Adrenal gland (tissue), 12 donors: ENCODE measurements around the gene RTKN2. TPM values are rescaled to one million over a fixed set of nuclear protein-coding genes. Genes with fewer than 3 reads are reported as not detected.

Experiments
- DNase-seq, 7 donors: peaks; one replicate each; pipeline ENCODE4 v3.0.0-alpha.2; 2019 to 2020
- H3K27ac ChIP-seq, 5 donors: fragments of 200-600 bp; sonication (generic) in 4 of 5; 1 replicate in 3 of 5; 2 replicates in 2 of 5; pipeline versions ENCODE4 v1.5.1 to v1.8.0; 2016 to 2020; ENCODE audit warnings: mild to moderate bottlenecking in 1 of 5
- H3K27me3 ChIP-seq: fragments of 200-600 bp; 2 replicates; pipeline ENCODE4 v1.8.0; 2021
- H3K36me3 ChIP-seq, 2 donors: fragments of 200-600 bp; replicated peaks in 1 of 2; 1 replicate in 1 of 2; 2 replicates in 1 of 2; pipeline versions ENCODE4 v1.5.1 to v1.8.0; 2018 to 2022
- H3K4me1 ChIP-seq, 2 donors: fragments of 200-600 bp; replicated peaks in 1 of 2; 1 replicate in 1 of 2; 2 replicates in 1 of 2; pipeline versions ENCODE4 v1.5.1 to v1.8.0; 2018 to 2021
- H3K4me3 ChIP-seq, 4 donors: fragments of 200-600 bp; sonication (generic) in 3 of 4; one replicate each; pipeline ENCODE4 v1.5.1; 2016 to 2018
- H3K9me3 ChIP-seq, 3 donors: fragments of 200-600 bp; sonication (generic) in 1 of 3; replicated peaks in 1 of 3; 1 replicate in 2 of 3; 2 replicates in 1 of 3; pipeline versions ENCODE4 v1.5.1 to v1.8.0; 2016 to 2021
- POLR2A ChIP-seq, 2 donors: fragments of 450-650 bp; IDR thresholded peaks; one replicate each; pipeline ENCODE4 v1.6.1; 2017; ENCODE audit warnings: antibody characterized with exemption in 2 of 2, mild to moderate bottlenecking in 2 of 2, moderate library complexity in 1 of 2
- WGBS, 4 donors: extraction: QIAGEN DNeasy Blood & Tissue Kit in 2 of 4; methylation state at CpG; one replicate each; pipeline versions ENCODE4 v1.1.5 to v1.1.7; 2013 to 2017; 5-methylcytosine and 5-hydroxymethylcytosine counted together
- intact Hi-C, 2 donors: fragments of 100-400 bp; cut with DNase I; formaldehyde crosslinking; loops; one replicate each; pipeline versions ENCODE4 v1.14.1 to v1.15.0; 2022 to 2023
- polyA plus RNA-seq, 3 donors: library from polyadenylated mRNA; stranded (reverse); fragments of 200-250 nt in 2 of 3; fragments of 350-450 nt in 1 of 3; fragmentation: Illumina TruSeq in 1 of 3; extraction: RNeasy Lipid Tissue Mini Kit (QIAGEN cat#74804) in 1 of 3; gene quantifications; one replicate each; pipeline ENCODE4 v1.2.3, GENCODE V29; 2013 to 2014
- total RNA-seq, 9 donors: library from RNA; depleted of rRNA in 4 of 9; stranded (reverse); fragments of >200 nt in 4 of 9; fragments of 120-200 nt in 1 of 9; fragmentation: NEBNext Ultra II Directional in 1 of 9; extraction: Animal tissue kit (Norgen Biotek cat#: 25700) in 1 of 9; gene quantifications; one replicate each; pipeline versions ENCODE4 v1.1.0 to v1.2.4, GENCODE V29; 2013 to 2023
- TF ChIP-seq, protein P1 (sequence below), 6 experiments: fragments of 450-650 bp in 4 of 6; fragments of 200-600 bp in 2 of 6; sonication (generic) in 1 of 6; IDR thresholded peaks; 1 replicate in 5 of 6; 2 replicates in 1 of 6; pipeline versions ENCODE4 v1.5.1 to v1.8.0; 2016 to 2021; ENCODE audit warnings: antibody characterized with exemption in 6 of 6, mild to moderate bottlenecking in 2 of 6, moderate library complexity in 1 of 6
- donor health status: healthy with polysubstance abuse.
- donor health status: Bipolar disorder and iron deficiency.
- donor health status: DM: yes; HTN: yes; CAD: no.
- donor health status: DM: no; HTN: no; CAD: no.
- donor health status: DM: no; HTN: no; CAD: no.
- donor health status: DM: yes; HTN: yes; CAD: no.

RTKN2 gene
- total and polyA plus RNA-seq, 12 donors, result 0.07 to 3.4 (median 0.09) TPM; not detected in 4

DNA sequence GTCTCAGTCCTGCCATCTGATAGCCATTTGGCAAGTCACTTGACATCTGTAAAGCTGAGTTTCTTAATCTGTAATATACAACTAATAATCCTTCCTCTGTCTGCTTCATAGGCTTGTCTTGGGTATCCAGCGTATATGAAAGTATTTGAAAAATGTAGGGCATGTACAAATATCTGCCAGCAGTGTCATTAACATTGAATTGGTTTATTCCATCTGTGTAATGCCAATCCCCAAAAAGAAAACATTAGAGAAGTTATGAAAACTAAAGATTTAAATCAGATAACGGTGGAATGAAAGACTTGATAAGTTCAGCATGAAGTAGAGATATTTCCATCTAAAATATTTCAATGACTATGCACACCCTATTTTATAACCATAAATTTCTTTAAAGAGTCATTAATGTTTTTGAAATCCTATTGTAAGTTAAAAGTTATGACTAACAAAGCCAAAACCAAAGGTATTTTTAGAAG, 9.8 kb upstream of the RTKN2 start:
- intact Hi-C loops, result no loop called here
- DNase-seq, result no peak
- Histone ChIP-seq H3K27ac (no peak overlapping the region), H3K36me3 (no peaks in the 10 kb centered on the region), H3K27me3 (no peaks in the 10 kb centered on the region), H3K4me3 (no peak overlapping the region), H3K4me1 (no peaks in the 10 kb centered on the region), H3K9me3 (no peaks in the 10 kb centered on the region)
- TF ChIP-seq POLR2A (IDR thresholded peaks at IDR 0.05), result no peak
- TF ChIP-seq, protein P1, sequence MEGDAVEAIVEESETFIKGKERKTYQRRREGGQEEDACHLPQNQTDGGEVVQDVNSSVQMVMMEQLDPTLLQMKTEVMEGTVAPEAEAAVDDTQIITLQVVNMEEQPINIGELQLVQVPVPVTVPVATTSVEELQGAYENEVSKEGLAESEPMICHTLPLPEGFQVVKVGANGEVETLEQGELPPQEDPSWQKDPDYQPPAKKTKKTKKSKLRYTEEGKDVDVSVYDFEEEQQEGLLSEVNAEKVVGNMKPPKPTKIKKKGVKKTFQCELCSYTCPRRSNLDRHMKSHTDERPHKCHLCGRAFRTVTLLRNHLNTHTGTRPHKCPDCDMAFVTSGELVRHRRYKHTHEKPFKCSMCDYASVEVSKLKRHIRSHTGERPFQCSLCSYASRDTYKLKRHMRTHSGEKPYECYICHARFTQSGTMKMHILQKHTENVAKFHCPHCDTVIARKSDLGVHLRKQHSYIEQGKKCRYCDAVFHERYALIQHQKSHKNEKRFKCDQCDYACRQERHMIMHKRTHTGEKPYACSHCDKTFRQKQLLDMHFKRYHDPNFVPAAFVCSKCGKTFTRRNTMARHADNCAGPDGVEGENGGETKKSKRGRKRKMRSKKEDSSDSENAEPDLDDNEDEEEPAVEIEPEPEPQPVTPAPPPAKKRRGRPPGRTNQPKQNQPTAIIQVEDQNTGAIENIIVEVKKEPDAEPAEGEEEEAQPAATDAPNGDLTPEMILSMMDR (IDR thresholded peaks at IDR 0.05), result no peak
- 51 to 65% (median 63%) methylated on average over 2 of the region's 2 CpGs for WGBS, 4 donors

DNA sequence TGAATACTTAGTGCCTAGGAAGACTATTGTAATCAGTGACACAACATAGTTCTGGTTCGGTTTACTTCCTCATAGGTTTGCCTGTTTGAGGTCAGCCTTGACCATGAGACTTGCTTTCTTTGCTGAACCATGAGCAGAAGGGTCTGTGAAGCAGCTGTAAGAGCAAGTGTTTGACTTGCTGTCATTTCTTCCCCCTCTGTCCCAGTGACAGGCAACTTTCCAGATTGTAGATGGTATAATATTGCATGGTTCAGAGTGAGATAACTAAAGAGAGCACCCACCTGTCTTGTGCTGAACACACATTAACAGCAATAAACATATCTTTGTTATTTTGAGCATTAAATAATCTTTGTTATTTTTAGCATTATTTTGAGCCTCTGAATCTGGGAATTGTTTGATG, 9.3 kb upstream of the RTKN2 start:
- no peak overlapping the region for H3K4me3 ChIP-seq
- H3K36me3 ChIP-seq, result no peaks in the 10 kb centered on the region
- no peak for TF ChIP-seq POLR2A (IDR thresholded peaks at IDR 0.05)
- TF ChIP-seq, protein P1 (IDR thresholded peaks at IDR 0.05), result no peak
- no peaks in the 10 kb centered on the region for H3K9me3 ChIP-seq
- H3K4me1 ChIP-seq, result no peaks in the 10 kb centered on the region
- intact Hi-C loops, result no loop called here
- 54 to 71% (median 62%) methylated on average over 1 of the region's 1 CpG for WGBS, 4 donors
- no peak overlapping the region for H3K27ac ChIP-seq
- DNase-seq, result no peak
- H3K27me3 ChIP-seq, result no peaks in the 10 kb centered on the region

DNA sequence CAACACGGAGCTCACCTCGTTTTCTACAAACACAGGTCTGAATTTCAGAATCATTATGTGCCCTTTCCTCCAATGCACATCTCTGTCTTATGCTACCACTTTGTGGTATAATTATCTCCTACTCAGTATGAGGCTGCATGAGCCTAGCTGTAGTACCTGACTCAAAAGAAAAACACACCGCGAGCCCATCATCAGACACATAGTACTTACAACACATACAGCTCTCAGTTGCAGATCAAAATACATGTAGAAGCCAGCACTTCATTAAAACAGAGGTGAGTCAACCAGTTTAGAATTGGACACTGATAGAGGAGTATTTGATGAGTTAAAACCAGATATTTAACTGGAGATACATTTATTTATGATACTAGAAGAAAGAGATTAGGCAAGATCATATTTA, 1.4 kb upstream of the RTKN2 start:
- Histone ChIP-seq H3K4me1 (peaks cover 5 to 9% of the 10 kb centered on the region in 2 donors), H3K4me3 (no peak overlapping the region), H3K27me3 (peaks cover 3% of the 10 kb centered on the region), H3K27ac (no peak overlapping the region), H3K9me3 (no peaks in the 10 kb centered on the region), H3K36me3 (no peaks in the 10 kb centered on the region)
- TF ChIP-seq POLR2A (IDR thresholded peaks at IDR 0.05), result no peak
- TF ChIP-seq, protein P1 (IDR thresholded peaks at IDR 0.05), result no peak
- DNase-seq, result no peak
- WGBS, 4 donors, result 87 to 92% (median 88%) methylated on average over 4 of the region's 4 CpGs
- intact Hi-C loops, result no loop called here

DNA sequence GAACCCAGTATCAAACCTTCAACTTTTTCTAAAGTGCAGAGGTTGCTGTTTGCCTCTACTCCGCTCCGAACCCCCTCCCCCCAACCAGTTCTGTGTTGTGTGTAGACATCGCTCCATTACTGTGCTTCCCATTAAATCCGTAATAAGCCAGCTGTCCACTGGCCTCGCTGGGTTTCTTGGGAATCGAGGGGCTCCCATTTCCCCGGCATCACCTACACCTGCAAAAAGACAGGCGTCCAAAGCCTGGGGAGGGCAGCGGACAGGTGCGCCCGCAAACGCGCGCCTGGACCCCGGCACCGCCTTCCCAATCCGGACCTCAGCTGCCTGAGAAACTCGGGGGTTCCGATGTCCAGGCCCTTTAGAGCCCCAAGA, 631 bp downstream of the RTKN2 start:
- H3K27me3 ChIP-seq, result peaks cover 3% of the 10 kb centered on the region
- H3K4me3 ChIP-seq, result peak overlapping the region in 2 of 4 donors; percentile 63 to 93
- H3K36me3 ChIP-seq, result no peaks in the 10 kb centered on the region
- 1 to 4% (median 2%) methylated on average over 6 to 19 of the region's 19 CpGs for WGBS, 4 donors
- no peak overlapping the region for H3K27ac ChIP-seq
- TF ChIP-seq POLR2A (IDR thresholded peaks at IDR 0.05), result no peak
- TF ChIP-seq, protein P1 (IDR thresholded peaks at IDR 0.05), result no peak
- intact Hi-C loops, result no loop called here
- no peaks in the 10 kb centered on the region for H3K9me3 ChIP-seq
- DNase-seq, result peak in 1 of 7 donors; percentile 13
- peaks cover 5 to 9% of the 10 kb centered on the region in 2 donors for H3K4me1 ChIP-seq
